Activated CD4-positive, alpha-beta T cell treated with anti-CD3 and anti-CD28 coated beads for 36 hours (primary cell): ENCODE data around the gene GTF2A1. TPM values are rescaled to one million over a fixed set of nuclear protein-coding genes. Genes with fewer than 3 reads are reported as not detected.
A peak's percentile ranks its signal among the peaks of the same experiment; 100 is the strongest.

Experiments
- ATAC-seq: fragments of 200-7000 bp; cut with Tn5 transposase; one replicate; pipeline ENCODE4 v1.10.0; 2021; ENCODE audit warnings: mild to moderate bottlenecking, moderate library complexity
- CTCF ChIA-PET: fragments of 350-600 bp; sonication (Branson Sonifier 250); formaldehyde crosslinking; loops from one replicate; lab custom pipeline; 2021; ENCODE audit warnings: antibody characterized with exemption; lab: Charles Lee
- POLR2A ChIA-PET: fragments of 350-600 bp; sonication (Branson Sonifier 250); formaldehyde crosslinking; loops from one replicate; lab custom pipeline; 2021; ENCODE audit warnings: antibody characterized with exemption, inconsistent platforms; lab: Charles Lee
- DNase-seq: peaks from one replicate; pipeline ENCODE4 v3.0.0-alpha.2; 2020
- H3K27ac Mint-ChIP-seq: one replicate; pipeline ENCODE4 v1.8.0; 2021; ENCODE audit warnings: mixed read lengths
- H3K27me3 Mint-ChIP-seq: one replicate; pipeline ENCODE4 v1.8.0; 2021; ENCODE audit warnings: mixed read lengths
- H3K36me3 Mint-ChIP-seq: one replicate; pipeline ENCODE4 v1.8.0; 2021; ENCODE audit warnings: low read depth, mixed read lengths
- H3K4me1 Mint-ChIP-seq: one replicate; pipeline ENCODE4 v1.8.0; 2021; ENCODE audit warnings: mixed read lengths
- H3K4me3 Mint-ChIP-seq: one replicate; pipeline ENCODE4 v1.8.0; 2021; ENCODE audit warnings: mild to moderate bottlenecking, moderate library complexity, mixed read lengths
- H3K9me3 Mint-ChIP-seq: one replicate; pipeline ENCODE4 v1.8.0; 2021; ENCODE audit warnings: low read depth, mixed read lengths
- intact Hi-C, 2 experiments: fragments of 100-400 bp; cut with DNase I in 1 of 2; cut with micrococcal nuclease in 1 of 2; formaldehyde crosslinking; loops; one replicate each; pipeline versions ENCODE4 v1.14.2 to v1.15.1; 2022 to 2024; cut with DNase I, micrococcal nuclease
- total RNA-seq, 2 experiments: library from RNA; stranded (reverse); gene quantifications; one replicate each; pipeline ENCODE4 v1.2.3, GENCODE V29; 2021

GTF2A1 gene
- total RNA-seq, 2 experiments from 2014 or later: 40.3 to 57.8 TPM

DNA sequence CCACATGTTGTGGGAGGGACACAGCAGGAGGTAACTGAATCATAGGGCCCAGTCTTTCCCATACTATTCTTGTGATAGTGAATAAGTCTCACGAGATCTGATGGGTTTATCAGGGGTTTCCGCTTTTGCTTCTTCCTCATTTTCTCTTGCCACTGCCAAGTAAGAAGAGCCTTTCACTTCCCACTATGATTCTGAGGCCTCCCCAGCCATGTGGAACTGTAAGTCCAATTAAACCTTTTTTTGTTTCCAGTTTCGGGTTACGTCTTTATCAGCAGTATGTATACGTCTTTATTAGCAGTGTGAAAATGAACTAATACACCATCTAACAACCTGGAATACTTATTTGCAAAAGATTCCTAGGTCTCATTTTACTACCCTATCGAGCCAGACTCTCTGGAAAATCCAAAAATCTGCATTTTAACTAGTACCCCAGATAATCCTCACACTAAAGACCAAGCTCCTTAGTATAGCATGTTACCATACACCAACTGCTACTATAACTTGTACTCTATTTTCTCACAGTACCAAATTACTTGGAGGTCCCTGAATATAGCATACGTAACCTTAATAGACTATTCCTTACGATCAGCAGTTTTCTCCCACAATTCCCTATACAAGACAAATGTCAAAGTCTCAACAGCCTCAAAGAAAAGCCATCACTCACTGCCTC, 11.5 kb downstream of the GTF2A1 start:
- Mint-ChIP-seq H3K36me3 (peaks cover 48% of the 10 kb centered on the region), H3K9me3 (no peaks in the 10 kb centered on the region), H3K27ac (no peak overlapping the region), H3K4me3 (no peak overlapping the region), H3K27me3 (no peaks in the 10 kb centered on the region), H3K4me1 (peaks cover 41% of the 10 kb centered on the region)
- DNase-seq: no peak
- intact Hi-C loops: no loop called here
- no peak for ATAC-seq
- ChIA-PET CTCF (no interaction called here), POLR2A (no interaction called here)

DNA sequence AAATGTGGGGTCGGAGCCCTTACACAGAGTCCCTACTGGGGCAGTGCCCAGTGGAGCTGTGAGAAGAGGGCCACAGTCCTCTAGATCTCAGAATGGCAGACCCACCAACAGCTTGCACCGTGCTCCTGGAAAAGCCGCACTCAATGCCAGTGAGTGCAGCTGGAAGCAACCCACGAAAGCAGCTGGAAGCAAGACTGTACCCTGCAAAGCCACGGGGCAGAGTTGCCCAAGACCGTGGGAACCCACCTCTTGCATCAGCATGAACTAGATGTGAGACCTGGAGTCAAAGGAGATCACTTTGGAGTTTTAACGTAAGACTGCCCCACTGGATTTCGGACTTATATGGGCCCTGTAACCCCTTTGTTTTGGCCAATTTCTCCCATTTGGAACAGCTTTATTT, 12.3 kb downstream of the GTF2A1 start:
- peaks cover 42% of the 10 kb centered on the region for H3K4me1 Mint-ChIP-seq
- H3K9me3 Mint-ChIP-seq: no peaks in the 10 kb centered on the region
- peaks cover 44% of the 10 kb centered on the region for H3K36me3 Mint-ChIP-seq
- intact Hi-C loops: no loop called here
- ChIA-PET CTCF (no interaction called here), POLR2A (no interaction called here)
- no peaks in the 10 kb centered on the region for H3K27me3 Mint-ChIP-seq
- H3K27ac Mint-ChIP-seq: no peak overlapping the region
- no peak overlapping the region for H3K4me3 Mint-ChIP-seq
- no peak for DNase-seq
- ATAC-seq: no peak

DNA sequence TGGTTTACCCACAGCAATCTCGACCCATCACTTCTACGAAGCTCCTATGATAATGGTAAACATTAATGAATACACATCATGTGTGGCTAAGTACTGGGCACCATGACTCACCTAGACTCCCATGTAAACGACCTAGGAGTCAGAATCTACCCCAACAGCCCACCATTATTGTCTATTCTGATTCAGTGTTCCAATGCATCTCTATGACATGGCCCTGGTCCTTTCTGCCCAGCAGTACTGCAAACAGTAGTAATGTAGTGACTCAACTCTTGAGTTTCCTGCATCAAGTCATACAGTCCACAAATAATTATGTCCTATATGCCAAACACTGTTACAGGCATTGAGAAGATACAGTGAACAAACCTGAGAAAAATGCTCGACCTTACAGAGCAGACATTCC, 14.6 kb downstream of the GTF2A1 start:
- peak; percentile 11 for DNase-seq
- H3K27ac Mint-ChIP-seq: peak overlapping the region; percentile 51
- no peaks in the 10 kb centered on the region for H3K9me3 Mint-ChIP-seq
- H3K4me3 Mint-ChIP-seq: no peak overlapping the region
- H3K4me1 Mint-ChIP-seq: peaks cover 28% of the 10 kb centered on the region
- no peaks in the 10 kb centered on the region for H3K27me3 Mint-ChIP-seq
- peaks cover 50% of the 10 kb centered on the region for H3K36me3 Mint-ChIP-seq
- CTCF ChIA-PET: no interaction called here
- intact Hi-C loops: no loop called here
- peak; percentile 92 for ATAC-seq
- POLR2A ChIA-PET: interaction anchor here (0.6 kb wide), 1 partner anchor 13 kb away, joined by 3 read pairs; no protein-coding TSS in a partner anchor

DNA sequence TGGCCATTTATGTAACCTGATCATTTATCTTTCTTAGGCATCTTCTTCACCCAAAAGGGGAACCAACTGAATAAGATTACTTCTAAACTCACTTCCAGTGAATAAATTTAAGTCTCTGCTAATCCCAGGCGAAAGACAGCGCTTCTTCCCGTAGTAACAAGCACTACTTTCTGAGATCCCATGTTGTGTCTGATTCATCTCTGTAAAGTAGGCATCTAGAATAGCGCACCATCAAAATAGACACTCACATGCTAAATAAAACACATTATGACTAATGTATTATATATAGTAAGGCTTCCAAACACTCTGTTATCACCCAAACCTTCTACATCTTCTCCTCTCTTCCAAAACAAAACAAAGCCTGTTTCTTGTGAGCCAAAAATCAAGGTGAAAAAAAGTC, 15.1 kb downstream of the GTF2A1 start:
- H3K4me1 Mint-ChIP-seq: peaks cover 27% of the 10 kb centered on the region
- intact Hi-C loops: no loop called here
- POLR2A ChIA-PET: interaction anchor here (0.6 kb wide), 1 partner anchor 13 kb away, joined by 3 read pairs; no protein-coding TSS in a partner anchor
- CTCF ChIA-PET: no interaction called here
- H3K27me3 Mint-ChIP-seq: no peaks in the 10 kb centered on the region
- no peak overlapping the region for H3K27ac Mint-ChIP-seq
- DNase-seq (no peak), ATAC-seq (no peak)
- no peak overlapping the region for H3K4me3 Mint-ChIP-seq
- H3K36me3 Mint-ChIP-seq: peaks cover 50% of the 10 kb centered on the region
- H3K9me3 Mint-ChIP-seq: no peaks in the 10 kb centered on the region

DNA sequence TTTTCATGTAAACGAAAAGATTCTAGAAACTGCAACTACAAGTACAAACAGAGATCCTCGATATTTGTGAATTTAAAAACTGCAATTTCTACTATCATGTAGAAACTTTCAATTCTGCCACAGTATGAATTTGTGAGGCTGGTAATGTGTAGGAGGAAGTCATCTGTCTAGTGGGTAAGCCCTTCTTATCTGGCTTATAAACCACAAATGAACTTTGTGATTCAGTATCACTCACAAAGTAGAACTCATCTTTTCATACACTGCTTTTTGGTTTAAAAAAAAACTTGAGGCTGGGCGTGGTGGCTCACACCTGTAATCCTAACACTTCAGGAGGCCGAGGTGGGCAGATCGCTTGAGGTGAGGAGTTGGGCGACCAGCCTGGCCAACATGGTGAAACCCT, 20.7 kb downstream of the GTF2A1 start:
- peak; percentile 15 for DNase-seq
- CTCF ChIA-PET: interaction anchor here (0.7 to 0.9 kb wide), 2 partner anchors 214 to 613 kb away, joined by 3 to 4 read pairs; no protein-coding TSS in a partner anchor
- POLR2A ChIA-PET: no interaction called here
- Mint-ChIP-seq H3K27me3 (no peaks in the 10 kb centered on the region), H3K27ac (peak overlapping the region; percentile 29), H3K4me3 (no peak overlapping the region), H3K9me3 (no peaks in the 10 kb centered on the region), H3K36me3 (peaks cover 44% of the 10 kb centered on the region), H3K4me1 (peaks cover 17% of the 10 kb centered on the region)
- intact Hi-C loops: loop anchor here in 1 of 2 experiments (2.0 kb wide), 1 partner anchor 19 kb away; no protein-coding TSS in a partner anchor
- peak; percentile 81 for ATAC-seq

DNA sequence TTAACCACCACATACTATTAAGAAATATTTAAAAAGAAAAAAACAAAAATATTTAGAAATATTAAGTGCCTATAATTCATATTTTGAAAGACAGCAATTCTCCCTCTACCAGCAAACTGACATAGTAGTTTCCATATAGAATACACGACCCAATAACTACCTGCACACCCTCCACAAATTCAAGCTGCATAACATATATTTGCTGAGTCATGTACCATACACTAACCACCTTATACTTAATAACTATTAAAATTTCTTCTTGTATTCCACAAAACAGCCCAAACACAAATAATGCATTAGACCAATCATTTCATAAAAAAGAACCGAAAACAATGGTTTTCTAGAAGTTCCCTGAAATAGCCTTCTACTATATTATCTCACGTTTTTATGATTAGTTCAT, 21.7 kb downstream of the GTF2A1 start:
- H3K36me3 Mint-ChIP-seq: peaks cover 50% of the 10 kb centered on the region
- ATAC-seq (no peak), DNase-seq (no peak)
- H3K27ac Mint-ChIP-seq: no peak overlapping the region
- H3K27me3 Mint-ChIP-seq: no peaks in the 10 kb centered on the region
- peaks cover 24% of the 10 kb centered on the region for H3K4me1 Mint-ChIP-seq
- POLR2A ChIA-PET: no interaction called here
- CTCF ChIA-PET: no interaction called here
- no peak overlapping the region for H3K4me3 Mint-ChIP-seq
- no peaks in the 10 kb centered on the region for H3K9me3 Mint-ChIP-seq
- intact Hi-C loops: no loop called here

DNA sequence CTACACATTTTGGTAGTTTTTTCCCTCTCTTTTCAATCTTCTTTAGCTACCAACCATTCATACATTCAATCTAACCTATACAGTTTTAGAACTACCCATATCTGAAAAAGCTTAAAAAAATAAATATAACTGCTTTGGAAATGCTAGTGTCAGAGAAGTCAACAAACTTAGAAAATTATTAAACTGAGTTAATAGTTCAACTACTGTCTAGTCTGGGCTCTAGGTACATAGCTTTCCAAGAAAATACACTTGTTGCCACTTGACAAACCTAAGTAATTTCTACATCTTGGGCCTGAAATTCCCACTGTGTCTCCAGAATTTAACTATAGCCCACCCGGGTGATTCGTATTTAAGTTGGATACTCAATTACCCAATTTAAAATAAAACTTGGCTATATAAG, 22.1 kb downstream of the GTF2A1 start:
- H3K4me1 Mint-ChIP-seq: peaks cover 26% of the 10 kb centered on the region
- H3K9me3 Mint-ChIP-seq: no peaks in the 10 kb centered on the region
- ChIA-PET CTCF (interaction anchor here (1.0 kb wide), 1 partner anchor 203 kb away, joined by 3 read pairs; no protein-coding TSS in a partner anchor), POLR2A (no interaction called here)
- intact Hi-C loops: no loop called here
- no peaks in the 10 kb centered on the region for H3K27me3 Mint-ChIP-seq
- H3K4me3 Mint-ChIP-seq: no peak overlapping the region
- H3K36me3 Mint-ChIP-seq: peaks cover 50% of the 10 kb centered on the region
- no peak overlapping the region for H3K27ac Mint-ChIP-seq
- DNase-seq (no peak), ATAC-seq (no peak)

DNA sequence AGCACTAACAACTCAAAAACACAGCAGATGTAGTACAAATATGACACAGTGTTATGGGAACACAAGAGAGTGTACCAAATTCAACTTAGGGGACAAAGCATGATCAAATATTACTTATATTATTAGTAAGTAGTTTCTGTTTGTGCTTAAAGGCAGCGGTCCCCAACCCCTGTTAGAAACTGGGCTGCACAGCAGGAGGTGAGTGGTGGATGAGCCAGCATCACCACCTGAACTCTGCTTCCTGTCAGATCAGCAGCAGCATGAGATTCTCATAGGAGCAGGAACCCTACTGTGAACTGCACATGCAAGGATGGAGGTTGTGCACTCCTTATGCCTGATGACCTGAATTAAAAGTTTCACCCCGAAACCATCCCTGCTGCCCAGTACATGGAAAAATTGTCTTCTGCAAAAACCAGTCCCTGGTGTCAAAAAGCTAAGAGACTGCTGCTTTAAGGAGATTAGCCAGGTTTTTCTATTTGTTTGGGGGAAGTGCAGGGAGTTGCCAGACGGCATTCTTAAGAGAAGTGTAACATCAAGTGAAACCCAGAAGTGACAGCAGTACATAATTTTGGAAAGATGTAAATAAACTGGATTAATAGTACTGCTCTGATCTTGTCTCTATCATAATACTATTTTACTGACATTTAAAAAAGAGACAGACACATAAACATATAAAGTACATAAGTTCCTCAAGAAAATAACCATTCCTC, 26.7 kb downstream of the GTF2A1 start:
- POLR2A ChIA-PET: no interaction called here
- peak; percentile 78 for ATAC-seq
- H3K27me3 Mint-ChIP-seq: no peaks in the 10 kb centered on the region
- H3K4me3 Mint-ChIP-seq: no peak overlapping the region
- no peak overlapping the region for H3K27ac Mint-ChIP-seq
- DNase-seq: peak; percentile 51
- peaks cover 44% of the 10 kb centered on the region for H3K4me1 Mint-ChIP-seq
- H3K36me3 Mint-ChIP-seq: peaks cover 53% of the 10 kb centered on the region
- CTCF ChIA-PET: interaction anchor here (0.6 kb wide), 1 partner anchor 19 kb away, joined by 4 read pairs; no protein-coding TSS in a partner anchor
- no peaks in the 10 kb centered on the region for H3K9me3 Mint-ChIP-seq
- intact Hi-C loops: loop anchor here in 1 of 2 experiments (2.0 kb wide), 1 partner anchor 25 kb away; no protein-coding TSS in a partner anchor

DNA sequence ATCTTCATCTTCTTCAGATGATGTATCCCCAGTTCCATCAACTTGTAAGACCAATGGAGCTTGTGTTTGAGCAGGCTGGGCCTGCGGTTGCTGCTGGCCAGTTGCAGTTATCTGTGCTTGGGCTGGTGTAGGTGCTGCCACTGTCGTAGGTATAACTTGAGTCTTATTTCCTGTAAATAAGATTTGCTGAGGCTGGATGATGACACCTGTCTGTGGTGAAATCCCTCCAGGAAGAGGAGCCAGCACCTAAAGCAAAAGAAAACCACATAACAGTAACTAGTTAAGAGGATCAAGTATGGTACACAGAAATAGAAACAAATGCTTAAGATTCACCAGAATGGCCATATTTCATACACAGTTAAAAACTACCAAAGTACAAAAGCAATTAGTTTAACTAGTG, 28.2 kb downstream of the GTF2A1 start:
- Mint-ChIP-seq H3K4me3 (peak overlapping the region; percentile 52), H3K27ac (peak overlapping the region; percentile 94), H3K36me3 (peaks cover 61% of the 10 kb centered on the region), H3K9me3 (no peaks in the 10 kb centered on the region), H3K4me1 (peaks cover 52% of the 10 kb centered on the region), H3K27me3 (no peaks in the 10 kb centered on the region)
- intact Hi-C loops: loop anchor here in 1 of 2 experiments (2.0 kb wide), 1 partner anchor 26 kb away; no protein-coding TSS in a partner anchor
- POLR2A ChIA-PET: no interaction called here
- DNase-seq: peak; percentile 41
- CTCF ChIA-PET: interaction anchor here (0.9 kb wide), 1 partner anchor 205 kb away, joined by 3 read pairs; no protein-coding TSS in a partner anchor
- peak; percentile 73 for ATAC-seq

DNA sequence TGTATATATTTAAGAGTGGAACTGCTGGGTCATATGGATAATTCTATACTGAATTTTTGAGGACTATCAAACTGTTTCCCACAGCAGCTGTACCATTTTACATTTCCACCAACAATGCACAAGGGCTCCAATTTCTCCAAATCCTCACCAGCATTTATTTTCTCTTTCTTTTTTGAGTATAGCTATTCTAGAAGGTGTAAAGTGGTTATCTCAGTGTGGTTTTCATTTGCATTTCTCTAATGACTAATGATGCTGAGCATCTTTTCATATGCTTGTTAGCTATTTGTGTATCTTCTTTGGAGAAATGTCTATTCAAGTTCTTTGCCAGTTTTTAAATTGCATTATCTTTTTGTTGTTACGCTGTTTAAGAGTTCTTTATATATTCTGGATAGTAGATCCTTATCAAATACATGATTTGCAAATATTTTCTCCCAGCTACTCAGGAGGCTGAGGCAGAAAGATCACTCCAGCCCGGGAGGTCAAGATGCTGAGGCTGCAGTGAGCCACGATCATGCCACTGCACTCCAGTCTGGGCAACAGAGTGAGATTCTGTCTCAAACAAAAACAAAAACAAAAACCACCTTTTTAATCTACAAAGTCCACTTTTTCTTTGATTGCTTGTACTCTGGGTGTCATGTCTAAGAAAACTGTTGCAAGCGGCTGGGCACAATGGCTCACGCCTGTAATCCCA, 32.8 kb downstream of the GTF2A1 start:
- no peaks in the 10 kb centered on the region for H3K27me3 Mint-ChIP-seq
- ATAC-seq (peak; percentile 52), DNase-seq (no peak)
- ChIA-PET POLR2A (no interaction called here), CTCF (interaction anchor here (1.1 to 1.3 kb wide), 2 partner anchors 13 to 17 kb away, joined by 3 to 5 read pairs; no protein-coding TSS in a partner anchor)
- peaks cover 45% of the 10 kb centered on the region for H3K4me1 Mint-ChIP-seq
- H3K4me3 Mint-ChIP-seq: no peak overlapping the region
- intact Hi-C loops: no loop called here
- peaks cover 49% of the 10 kb centered on the region for H3K36me3 Mint-ChIP-seq
- no peak overlapping the region for H3K27ac Mint-ChIP-seq
- no peaks in the 10 kb centered on the region for H3K9me3 Mint-ChIP-seq

DNA sequence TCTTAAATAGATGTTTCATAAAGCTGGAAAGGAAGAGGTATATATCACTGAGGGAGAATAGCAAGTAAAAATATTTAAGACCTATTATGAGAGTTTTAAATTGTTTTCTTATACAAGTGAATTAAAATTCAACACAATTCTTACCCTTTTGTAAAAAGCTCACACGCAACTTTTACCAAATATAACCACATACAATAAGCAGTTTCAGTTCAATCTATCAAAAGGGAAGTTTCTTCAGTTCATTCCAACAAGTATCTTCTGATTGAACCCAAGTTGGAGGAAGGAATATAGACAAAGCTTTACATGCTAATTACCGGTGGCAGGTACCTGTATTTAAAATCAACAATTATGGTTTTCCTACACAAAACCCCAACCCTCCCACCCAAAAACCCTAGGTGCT, 41.1 kb downstream of the GTF2A1 start:
- no peak overlapping the region for H3K27ac Mint-ChIP-seq
- ATAC-seq: no peak
- H3K27me3 Mint-ChIP-seq: no peaks in the 10 kb centered on the region
- peaks cover 15% of the 10 kb centered on the region for H3K4me1 Mint-ChIP-seq
- H3K36me3 Mint-ChIP-seq: peaks cover 29% of the 10 kb centered on the region
- intact Hi-C loops: no loop called here
- CTCF ChIA-PET: interaction anchor here (0.8 to 2.8 kb wide), 4 partner anchors 9 to 322 kb away, joined by 3 to 13 read pairs (median 3); no protein-coding TSS in a partner anchor
- no peaks in the 10 kb centered on the region for H3K9me3 Mint-ChIP-seq
- POLR2A ChIA-PET: no interaction called here
- no peak for DNase-seq
- no peak overlapping the region for H3K4me3 Mint-ChIP-seq
